ENCODE measurements around the gene MRPL14.
"Not testable (repeated sequence)": the region's sequence is repeated elsewhere in the genome, so short reads cannot be mapped to it uniquely, and the experiment has no call there.

MRPL14 gene

DNA sequence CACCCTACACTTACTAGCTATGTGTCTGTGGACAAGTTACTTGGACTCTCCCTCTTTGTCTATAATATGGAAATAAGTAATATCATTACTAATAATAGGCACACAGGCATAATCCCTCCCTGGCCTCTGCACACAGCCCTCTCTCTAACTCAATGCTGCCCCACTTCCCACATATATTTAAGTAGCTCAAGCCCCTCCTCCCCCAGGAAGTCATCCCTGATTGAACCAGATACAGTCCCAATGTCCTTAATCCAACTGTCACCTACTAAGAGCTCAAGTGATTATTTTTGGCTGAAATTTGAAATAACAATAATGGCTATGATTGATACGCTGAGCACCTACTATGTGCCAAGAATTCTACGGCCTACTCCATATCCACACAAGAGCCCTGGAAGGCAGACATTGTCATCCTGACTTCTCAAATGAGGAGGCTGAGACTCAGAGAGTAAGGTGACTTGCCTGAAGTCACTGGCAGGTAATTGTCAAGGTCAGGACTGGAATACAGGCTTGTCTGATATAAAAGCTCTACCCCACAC is 29.4 kb downstream of the MRPL14 start:
- no peak for DNase-seq (ENCODE audit: low read depth)

DNA sequence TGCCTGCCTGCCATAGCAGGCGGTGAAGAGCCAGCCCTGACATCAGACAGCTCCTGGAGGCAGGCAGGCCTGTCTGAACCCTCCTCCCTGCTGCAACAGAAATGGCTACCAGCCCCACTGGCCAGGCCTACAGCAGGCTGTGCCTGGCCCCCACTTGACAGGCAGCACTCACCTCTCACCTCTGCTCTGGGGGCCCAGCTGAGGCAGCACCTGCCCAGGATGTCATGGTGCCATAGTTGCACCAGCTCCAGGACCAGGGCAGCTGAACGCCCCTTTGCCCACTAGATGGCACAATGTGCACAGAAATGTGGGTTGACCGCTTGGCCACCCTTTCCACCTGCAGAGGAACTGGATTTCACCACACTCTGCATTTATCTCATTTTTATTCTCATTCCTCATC is 30.6 kb downstream of the MRPL14 start:
- DNase-seq (ENCODE audit: low read depth): no peak

DNA sequence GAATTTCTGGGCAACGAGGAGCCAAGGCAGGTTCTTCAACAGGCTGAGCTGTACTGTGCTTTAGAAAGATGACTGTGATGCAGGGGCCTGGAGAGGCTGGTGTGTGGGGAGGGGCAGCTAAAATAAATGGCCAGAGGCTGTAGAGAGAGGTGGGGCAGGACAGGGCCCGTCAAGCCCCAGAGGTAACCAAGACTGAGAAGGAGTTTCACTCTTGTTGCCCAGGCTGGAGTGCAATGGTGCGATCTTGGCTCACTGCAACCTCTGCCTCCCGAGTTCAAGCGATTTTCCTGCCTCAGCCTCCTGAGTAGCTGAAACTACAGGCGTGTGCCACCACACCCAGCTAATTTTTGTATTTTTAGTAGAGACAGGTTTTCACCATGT is 32.0 kb downstream of the MRPL14 start:
- DNase-seq (ENCODE audit: low read depth): not testable (repeated sequence)

DNA sequence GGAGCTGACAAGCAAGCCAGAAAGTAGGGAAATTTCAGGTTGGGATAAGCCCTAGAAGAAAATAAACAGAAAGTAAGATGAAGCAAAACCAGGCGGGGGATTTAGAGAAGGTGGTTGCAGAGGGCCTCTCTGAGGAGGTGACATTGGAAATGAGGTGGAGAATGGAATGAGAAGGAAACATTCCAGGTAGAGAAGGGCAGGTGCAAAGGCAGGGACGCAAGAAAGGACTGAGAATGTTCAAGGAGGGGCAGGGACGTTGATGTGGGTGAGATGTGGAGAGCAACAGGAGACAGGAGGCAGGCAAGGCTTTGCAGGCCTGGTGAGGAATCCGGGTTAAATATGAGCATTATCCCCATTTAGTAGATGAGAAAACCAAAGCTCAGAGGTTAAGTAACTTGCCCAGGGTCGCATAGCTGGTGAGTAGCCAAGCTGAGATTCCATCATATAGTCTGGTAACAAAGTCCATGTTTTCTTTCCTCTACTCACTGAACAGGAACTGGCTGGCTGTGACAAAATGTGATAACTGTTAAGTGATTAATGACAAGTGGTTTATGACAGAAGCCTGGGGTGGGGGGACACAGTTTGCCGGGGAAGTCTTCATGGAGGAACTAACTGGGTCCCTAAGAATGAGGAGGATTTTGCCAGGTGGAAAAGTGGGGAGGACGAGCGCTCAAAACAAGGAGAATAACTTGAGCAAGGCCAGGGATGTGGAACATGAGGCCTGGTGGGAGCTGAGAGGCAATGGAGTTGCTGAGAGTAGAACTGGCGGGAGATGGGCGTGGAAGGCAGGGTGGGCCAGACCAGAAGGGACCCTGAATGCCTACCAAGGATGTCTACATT is 32.6 kb downstream of the MRPL14 start:
- DNase-seq (ENCODE audit: low read depth): no peak

DNA sequence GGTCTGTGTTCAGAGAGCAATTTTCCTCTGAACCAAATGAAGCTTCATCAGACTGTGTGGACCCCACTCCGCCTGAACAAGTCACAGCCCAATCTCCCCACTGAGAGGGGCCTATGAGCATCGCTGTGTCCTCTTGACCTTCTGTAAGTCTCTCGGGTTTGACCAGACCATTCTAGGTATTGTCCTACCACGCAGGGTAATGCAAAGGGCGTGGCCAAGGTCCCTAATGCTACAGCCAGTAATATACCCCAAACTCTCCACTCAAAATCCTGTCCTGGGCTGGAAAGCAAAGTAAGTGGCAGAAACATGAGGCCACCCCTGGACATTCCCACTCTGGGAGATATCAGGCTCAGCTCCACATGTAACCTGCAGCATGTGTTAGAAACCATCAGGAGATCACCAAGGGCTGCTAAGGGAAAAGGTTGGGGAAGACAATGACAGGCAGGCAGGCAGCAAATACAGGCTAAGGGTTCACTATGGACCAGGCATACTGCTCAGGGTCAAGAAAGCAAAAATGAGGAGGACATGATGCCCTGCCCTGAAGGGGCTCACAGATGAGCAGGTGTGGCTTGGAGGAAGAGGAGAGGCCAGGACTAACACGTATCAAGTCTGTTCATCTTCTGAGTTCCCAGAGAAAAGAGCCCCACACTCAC is 33.4 kb downstream of the MRPL14 start:
- DNase-seq (ENCODE audit: low read depth): no peak

DNA sequence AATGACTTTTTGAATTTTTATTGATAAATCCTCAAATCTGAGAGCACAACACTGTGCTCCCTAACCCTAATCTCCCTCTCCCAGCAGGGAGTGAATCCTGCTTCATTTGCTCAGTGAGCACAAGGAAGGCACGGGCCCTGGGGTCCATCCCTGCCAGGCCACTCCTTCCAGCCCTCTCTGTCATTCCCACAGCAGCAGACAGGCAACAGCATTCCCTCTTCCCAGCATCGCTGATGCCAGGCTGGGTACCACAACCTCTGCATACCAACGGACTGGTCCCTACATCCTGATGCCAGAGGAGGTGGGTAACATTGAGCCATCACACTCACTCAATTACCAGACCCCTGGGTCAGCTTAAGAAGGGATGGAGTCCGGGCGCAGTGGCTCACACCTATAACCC is 34.2 kb downstream of the MRPL14 start:
- DNase-seq (ENCODE audit: low read depth): no peak

DNA sequence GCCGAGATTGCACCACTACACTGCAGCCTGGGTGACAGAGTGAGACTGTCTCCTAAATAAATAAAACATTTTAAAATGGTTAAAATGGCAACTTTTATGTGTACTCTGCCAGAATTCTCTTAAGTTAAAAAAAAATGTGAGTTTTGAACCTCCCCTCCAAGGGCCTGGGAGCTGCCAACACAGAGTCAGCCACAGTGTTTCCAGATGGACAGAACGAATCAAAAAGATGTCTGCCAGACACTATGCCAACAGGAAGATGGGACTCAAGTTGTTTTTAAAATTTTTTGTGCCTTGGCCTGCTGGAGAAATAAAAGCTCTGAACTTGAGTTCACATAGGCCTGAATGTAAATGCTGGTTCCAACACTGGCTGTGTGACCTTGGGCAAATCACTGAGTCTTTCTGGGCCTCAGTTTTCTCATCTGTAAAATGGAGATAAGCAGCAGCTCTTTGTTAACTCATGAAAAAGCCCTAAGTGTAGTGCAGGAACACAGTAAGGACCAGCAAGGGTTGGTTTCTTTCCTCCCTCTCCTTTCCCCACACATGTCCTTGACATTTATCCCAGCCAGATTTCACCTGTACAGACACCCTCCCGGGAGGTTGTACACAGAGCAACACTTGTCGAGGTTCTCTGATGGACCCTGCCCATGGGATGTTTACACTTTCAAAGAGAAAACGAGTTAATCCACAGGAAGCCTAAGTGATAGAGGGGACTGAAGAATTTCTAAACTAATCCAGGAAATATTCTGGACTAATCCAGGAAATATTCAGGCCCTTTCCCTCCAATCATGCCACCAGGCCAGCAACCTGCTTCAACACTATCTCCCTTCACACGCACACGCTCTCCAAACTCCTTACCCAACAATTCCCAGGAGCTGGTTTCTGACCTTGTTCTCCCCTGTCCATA is 35.0 kb downstream of the MRPL14 start:
- DNase-seq (ENCODE audit: low read depth): no peak

DNA sequence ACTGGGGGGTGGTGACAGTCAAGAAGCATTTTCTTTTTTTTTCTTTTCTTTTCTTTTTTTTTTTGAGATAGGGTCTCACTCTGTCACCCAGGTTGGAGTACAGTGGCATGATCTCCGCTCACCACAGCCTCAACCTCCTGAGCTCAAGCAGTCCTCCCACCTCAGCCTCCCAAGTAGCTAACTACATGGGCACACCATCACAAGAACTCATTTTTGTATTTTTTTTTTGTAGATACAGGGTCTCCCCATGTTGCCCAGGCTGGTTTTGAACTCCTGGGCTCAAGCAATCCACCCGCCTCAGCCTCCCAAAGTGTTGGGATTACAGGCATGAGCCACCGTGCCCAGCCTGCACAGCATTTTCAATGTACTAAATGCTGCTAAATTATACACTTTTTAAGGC is 35.9 kb downstream of the MRPL14 start:
- not testable (repeated sequence) for DNase-seq (ENCODE audit: low read depth)

DNA sequence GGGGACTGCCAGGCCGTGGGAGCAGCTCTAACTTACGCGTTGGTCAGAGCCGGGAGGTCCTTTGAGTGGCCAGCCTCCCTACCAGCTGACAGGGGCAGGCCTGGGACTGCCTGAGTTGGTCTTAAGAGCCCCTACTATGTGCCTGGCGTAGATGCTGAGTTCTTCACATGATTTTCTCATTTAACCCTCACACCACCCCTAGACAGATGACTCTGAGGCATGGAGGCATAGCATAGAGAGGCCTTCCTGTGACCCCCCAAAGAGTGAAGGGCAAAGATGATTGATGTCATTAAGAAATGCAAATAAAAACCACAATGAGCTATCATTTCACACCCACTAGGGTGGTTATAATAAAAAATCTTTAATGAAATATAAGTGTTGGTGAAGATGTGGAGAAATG is 36.8 kb downstream of the MRPL14 start:
- no peak for DNase-seq (ENCODE audit: low read depth)

DNA sequence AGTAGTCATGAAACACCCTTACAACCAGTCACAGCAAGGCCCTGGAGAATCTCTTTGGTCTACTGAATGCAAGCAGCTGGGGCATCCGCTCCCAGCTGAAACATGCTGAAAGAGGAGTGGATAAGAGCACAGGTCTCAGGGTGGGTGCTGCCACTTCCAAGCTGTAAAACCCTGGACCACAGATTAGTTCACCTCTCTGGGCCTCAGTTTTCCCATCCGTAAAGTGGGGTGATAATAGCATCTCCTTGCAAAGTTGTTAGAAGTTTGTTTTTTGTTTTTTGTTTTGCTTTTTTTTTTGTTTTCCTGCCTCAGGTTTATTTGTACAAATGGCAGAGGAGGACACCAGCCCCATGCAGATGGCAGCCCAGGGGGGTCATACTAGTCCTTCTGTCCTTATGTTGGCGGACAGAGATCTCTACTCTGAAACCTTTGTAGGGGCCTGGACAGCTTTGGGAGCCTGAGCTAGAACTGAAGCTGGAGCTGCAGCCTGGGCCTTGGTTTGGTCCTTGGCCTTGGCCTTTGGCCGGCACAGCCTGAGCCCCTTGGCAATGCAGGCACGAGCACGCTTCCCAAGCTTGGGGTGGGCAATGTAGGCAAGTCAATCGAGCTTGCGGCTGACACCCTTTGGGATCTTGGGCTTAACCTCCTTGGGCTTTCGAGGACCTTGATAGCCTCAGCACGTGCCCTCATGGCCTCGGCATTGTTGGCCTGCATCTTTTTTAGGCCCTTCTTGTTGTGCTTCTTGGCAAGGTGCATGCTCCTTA is 38.2 kb downstream of the MRPL14 start:
- DNase-seq (ENCODE audit: low read depth): no peak

DNA sequence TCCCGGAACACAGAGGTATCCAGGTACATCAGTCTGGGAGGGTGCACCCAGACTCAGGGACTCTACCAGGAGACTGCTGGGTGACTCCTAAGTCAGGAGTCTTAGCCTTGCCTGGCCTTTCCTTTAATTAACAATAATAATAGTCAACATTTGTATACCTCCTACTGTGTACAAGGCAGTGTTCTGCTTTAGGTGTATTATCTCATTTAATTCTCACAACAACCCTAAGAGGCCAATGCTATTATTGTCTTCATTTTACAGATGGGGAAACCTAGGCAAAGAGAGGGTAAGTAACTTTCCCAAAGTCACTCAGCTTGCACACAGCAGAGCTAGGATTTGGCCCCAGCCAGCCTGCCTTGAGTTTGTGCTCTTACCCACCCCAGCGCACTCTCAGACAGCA is 39.6 kb downstream of the MRPL14 start:
- no peak for DNase-seq (ENCODE audit: low read depth)

DNA sequence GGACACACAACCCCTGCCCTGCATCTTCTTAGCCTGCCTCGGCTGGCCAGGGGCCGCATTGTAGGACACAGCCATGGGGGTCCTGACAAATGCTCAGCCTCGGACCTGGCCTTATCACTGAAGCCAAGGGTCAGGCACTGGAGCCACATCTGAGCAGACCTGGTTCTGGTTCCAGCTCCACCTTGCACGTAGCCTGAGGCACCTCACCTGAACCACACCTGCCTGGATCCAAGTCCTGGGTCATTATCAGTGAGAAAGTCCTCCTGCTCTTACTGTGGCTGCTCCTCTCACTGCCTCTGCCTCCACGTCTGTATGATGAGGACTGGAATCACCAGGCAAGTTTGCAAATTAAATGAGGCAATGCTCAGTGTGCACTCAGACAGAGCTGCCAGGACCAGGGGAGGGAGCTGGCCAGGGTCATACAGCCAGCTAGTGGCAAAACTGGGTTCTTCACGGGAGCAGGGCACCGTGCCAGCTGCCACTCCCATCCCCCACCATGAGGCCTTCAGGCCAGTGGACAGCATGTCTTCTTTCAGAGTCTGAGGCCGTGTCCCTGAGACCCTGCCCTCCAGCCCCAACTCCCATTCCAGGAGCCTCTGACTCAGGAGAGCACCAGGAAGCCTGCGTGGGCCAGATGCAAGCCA is 40.2 kb downstream of the MRPL14 start:
- no peak for DNase-seq (ENCODE audit: low read depth)

DNA sequence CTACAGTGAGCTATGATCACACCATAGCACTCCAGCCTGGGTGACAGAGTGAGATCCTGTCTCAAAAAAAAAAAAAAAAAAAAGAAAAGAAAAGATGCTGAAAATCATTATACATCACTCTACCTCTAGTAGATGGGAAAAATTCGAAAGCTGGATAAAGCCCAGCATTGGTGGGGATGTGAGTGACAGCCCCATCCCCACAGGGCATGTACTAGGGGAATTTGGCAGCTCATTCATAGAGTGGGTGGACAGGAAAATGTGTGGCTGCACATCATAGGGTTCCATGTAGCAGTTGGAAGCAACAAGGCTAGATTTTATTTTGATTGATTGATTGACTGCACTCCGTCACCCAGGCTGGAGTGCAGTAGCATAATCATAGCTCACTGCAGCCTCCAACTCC is 42.0 kb downstream of the MRPL14 start:
- DNase-seq (ENCODE audit: low read depth): no peak

DNA sequence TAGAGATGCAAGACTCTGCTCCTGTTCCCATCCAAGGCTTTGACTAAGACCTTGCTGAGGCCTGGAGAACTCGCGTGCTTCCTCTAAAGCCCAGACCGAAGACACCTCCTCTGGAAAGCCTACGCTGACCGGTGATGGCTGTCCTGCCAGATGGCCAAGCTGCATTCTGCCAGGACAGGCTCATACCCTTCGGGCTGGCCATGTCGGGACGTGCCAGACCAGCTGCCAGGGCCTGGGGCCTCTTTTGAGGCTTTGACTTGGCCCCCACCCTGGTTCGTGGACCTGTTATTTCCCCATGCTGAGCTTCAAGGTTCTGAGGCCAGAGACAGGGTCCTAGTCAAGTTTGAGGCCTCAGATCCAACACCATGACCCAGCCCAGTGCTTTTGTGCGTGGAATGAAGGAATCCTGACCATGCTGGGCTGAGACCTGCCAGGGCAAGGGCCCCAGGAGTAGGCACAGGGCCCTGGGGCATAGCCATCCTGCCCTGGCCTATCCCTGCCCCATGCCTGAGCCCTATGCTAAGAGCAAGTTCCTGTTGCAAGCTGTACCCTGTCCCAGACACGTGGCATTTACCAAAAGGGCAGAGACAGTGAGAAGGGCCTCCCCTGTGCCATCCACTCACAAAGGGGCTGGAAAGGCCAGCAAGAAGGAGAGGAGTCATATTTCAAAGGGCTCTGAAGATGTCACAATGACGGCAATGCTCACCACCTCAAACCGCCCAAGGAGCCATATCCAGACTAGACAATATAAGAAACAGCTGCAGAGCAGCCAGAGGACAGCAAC is 42.8 kb downstream of the MRPL14 start:
- no peak for DNase-seq (ENCODE audit: low read depth)

DNA sequence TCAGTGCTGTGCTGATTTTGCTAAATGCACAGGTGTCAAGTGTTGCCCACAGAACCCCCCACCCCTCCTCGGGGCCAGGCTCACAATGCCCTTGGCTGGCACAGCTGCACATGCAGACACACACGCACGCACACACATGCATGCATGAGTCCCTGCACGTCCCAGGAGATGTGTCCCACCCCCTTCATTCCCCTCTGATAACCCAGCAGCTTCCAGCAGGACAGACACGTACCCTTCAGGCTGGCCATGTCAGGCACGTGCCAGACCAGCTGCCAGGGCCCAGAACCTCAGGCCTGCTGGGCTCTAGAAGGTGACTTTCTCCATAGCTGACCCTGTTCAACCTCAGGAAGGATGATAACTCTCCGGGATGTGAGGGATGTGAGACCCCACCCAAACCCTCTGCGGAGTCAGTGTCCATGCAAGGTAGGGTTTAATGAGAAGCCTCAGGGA is 44.4 kb downstream of the MRPL14 start:
- no peak for DNase-seq (ENCODE audit: low read depth)

DNA sequence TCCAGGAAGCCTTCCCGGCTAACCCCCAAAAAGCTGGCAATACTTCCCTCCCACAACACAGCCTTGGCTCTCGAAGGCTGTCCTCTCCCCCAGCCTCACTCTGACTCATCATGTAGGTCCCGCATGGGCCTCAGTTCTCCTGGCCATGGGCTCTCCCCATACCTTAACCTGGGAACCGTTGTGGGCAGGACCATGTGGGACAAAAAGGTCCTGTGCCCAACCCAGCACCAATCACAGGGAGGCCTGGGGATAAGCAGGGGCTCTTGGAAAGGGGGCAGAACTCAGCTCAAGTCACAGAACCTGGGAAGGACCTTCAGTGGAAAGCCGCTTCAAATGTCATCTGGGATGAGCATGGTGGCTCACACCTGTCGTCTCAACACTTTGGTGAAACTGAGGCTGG is 45.5 kb downstream of the MRPL14 start:
- no peak for DNase-seq (ENCODE audit: low read depth)

DNA sequence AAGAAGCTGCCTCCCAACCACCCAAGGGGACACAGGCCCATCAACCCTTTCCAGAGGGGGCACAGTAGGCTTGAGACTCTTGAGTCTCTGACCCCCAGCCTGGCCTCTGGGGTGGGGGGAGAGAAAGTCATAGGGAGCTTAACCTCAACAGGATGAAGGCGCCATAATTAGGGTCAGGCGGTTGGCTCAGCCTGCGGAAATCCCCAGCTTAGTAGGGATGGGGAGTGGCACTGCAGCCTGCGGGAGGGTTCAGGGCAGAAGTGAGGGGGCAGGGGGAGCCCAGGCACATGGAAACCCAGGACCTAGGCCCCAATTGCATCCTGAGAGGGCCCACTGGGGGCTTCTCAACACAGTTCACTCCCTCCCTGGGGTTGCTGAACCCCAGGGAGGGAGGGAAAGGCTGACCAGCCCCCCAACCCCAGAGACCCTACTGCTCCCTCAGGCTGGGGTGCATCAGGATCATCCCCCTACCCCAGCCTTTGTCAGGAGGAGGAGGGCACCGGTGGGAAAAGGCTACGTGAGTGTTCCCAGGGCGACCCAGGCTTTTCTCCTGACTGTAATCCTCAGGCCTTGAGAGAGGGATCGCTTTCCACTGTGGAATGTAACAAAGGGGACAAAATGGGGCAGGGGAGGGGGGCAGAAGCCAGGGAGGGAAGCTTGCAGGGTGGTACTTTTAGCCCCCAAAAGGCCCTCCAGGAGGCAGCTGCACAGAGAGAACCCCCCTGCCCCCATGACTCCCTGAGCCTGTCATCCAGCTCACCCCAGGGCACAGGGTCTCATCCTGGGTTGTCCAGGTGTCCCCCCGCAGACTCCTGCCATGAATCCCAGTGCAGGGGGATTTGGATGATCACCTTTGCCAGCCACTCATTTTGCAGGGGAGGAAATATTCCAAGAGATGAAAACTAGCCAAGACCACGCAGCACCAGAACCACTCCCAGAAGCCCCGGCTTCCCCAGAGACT is 46.4 kb downstream of the MRPL14 start:
- no peak for DNase-seq (ENCODE audit: low read depth)

DNA sequence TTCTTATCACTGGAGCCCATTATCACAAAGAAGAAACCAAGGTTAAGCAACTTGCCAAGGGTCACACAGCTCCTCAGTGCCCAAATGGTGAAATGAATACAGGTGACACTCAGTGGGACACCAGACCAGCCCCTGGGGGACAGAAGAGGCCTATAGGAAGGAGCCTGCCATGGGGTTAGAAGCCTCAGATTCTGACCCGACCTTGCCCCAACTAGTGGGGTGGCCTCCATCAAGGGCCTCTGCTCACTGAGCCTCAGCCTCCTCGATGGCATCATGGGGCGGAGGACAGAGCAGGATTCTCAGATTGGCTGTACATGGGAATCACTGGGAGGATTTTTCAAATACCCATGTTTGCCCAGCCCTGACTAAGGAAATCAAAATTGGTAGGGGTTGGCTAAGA is 47.6 kb downstream of the MRPL14 start:
- no peak for DNase-seq (ENCODE audit: low read depth)
